ENCODE results near the gene ARIH2.

Gene ARIH2

DNA sequence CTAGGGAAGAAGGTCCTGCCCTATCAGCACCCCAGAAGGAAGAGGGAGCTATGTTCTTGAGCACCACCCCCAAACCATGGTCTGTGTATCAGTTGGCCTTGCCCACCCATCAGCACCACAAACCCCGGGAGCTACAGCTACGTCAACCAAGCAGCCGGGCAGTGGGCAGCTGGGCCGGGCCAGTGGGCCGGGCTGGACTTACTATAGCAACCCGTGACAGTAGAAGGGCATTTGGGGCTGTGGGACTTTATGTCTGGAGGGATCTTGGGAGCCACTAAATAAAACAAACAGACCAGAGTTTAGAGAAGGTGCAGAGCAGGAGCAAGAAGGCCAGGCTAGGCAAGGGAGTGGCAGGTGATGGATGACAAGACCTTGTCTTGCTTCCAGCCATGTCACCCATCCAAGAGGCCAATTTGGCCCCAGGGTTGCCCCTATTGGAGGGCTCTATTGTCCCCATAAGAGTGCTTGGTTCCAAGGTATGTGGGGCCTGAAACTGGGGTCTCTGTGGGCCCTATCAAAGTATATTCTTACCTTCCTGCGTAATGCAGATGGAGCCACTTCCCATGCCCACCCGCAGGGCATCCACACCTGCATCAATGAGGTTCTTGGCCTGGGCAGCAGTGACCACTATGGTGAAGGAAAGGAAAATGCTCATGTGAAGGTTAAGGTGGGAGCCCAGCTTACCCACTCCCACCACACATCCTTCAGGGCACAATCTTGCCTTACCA lies 107.3 kb downstream of the ARIH2 start:
- Mint-ChIP-seq H3K4me3 (peak overlapping the region; percentile 72), H3K9me3 (no peaks in the 10 kb centered on the region), H3K4me1 (peaks cover 59% of the 10 kb centered on the region), H3K27ac (peak overlapping the region; percentile 89), H3K27me3 (no peaks in the 10 kb centered on the region), H3K36me3 (peaks cover 24% of the 10 kb centered on the region)

DNA sequence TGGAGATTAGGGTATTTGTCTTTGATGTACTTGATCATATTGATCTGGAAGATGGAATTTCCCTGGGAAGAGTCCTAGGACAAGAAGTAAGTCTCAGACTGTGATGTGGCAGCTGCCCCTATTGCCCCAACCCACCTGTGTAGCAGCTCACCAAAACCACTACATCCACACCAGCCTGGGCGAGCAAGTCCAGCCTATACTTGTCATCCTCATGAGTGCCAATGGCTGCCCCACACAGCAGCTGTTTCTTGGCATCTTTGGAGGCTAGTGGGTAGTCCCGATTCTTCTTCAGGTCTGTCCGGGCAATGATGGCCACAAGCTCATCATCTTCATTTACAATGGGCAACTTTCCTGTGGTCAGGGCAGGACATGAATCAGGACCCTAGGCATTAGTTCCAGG lies 107.9 kb downstream of the ARIH2 start:
- H3K27me3 Mint-ChIP-seq: no peaks in the 10 kb centered on the region
- H3K4me3 Mint-ChIP-seq: peak overlapping the region; percentile 26
- peaks cover 55% of the 10 kb centered on the region for H3K4me1 Mint-ChIP-seq
- no peaks in the 10 kb centered on the region for H3K9me3 Mint-ChIP-seq
- peak overlapping the region; percentile 35 for H3K27ac Mint-ChIP-seq
- H3K36me3 Mint-ChIP-seq: peaks cover 25% of the 10 kb centered on the region

GRCh38 chr3:49027634-49028033 lies 109.0 kb downstream of the ARIH2 start:
- Mint-ChIP-seq H3K27ac (peak overlapping the region; percentile 97), H3K9me3 (no peaks in the 10 kb centered on the region), H3K36me3 (peaks cover 24% of the 10 kb centered on the region), H3K4me1 (peaks cover 55% of the 10 kb centered on the region), H3K27me3 (no peaks in the 10 kb centered on the region), H3K4me3 (peak overlapping the region; percentile 98)

DNA sequence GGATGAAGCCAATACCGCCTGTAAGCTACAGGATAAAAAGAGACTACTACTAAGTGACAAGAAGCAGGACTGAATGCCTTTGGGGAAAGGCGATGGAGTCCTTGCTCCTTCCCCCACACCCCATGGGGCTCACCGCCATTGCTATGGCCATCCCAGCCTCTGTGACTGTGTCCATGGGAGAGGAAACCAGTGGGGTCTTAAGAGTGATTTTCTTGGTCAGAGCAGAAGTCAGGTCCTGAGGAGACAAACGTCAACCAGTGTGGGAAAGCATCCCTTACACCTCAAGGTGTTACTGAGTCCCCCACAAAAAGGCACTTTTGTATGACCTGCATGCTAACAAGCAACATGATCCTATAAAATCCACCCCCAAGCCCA lies 109.6 kb downstream of the ARIH2 start:
- Mint-ChIP-seq H3K4me1 (peaks cover 51% of the 10 kb centered on the region), H3K9me3 (no peaks in the 10 kb centered on the region)

GRCh38 chr3:49028673-49029562 lies 110.3 kb downstream of the ARIH2 start, which contains the start of gene IMPDH2:
Gene IMPDH2 (minus strand): TSS chr3:49029398. CDS start chr3:49029350, 48 bp downstream.
- peaks cover 47% of the 10 kb centered on the region for H3K4me1 Mint-ChIP-seq

More for the DNA sequence above, 109.6 kb downstream of the ARIH2 start:
- Mint-ChIP-seq H3K4me3 (peak overlapping the region; percentile 98), H3K27me3 (no peaks in the 10 kb centered on the region), H3K36me3 (peaks cover 22% of the 10 kb centered on the region), H3K27ac (peak overlapping the region; percentile 97)

DNA sequence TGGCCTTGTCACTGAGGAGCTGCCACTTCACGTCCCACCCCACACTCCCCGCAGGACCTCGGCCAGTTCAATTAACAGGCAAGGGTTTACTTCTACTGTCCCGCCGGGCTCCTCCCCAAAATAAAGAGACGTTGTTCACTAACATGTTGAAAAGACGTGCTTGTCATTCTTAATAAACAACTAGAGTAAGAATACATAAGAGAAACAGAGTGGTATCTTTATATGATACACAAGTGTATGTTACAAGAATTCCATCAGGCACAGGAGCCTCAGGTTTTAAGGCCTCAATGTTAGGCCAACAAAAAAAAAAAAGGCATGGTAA lies 110.9 kb downstream of the ARIH2 start:
- H3K9me3 Mint-ChIP-seq: no peaks in the 10 kb centered on the region
- peaks cover 41% of the 10 kb centered on the region for H3K4me1 Mint-ChIP-seq
- H3K36me3 Mint-ChIP-seq: peaks cover 22% of the 10 kb centered on the region

More at GRCh38 chr3:49028673-49029562, 110.3 kb downstream of the ARIH2 start, which contains the start of gene IMPDH2:
- H3K36me3 Mint-ChIP-seq: peaks cover 22% of the 10 kb centered on the region
- peak within 1 kb of the TSS; percentile 98 for H3K4me3 Mint-ChIP-seq
- no peaks in the 10 kb centered on the region for H3K9me3 Mint-ChIP-seq
- no peaks in the 10 kb centered on the region for H3K27me3 Mint-ChIP-seq
- H3K27ac Mint-ChIP-seq: peak within 1 kb of the TSS; percentile 97

GRCh38 chr3:49030321-49030720 lies 111.7 kb downstream of the ARIH2 start:
- Mint-ChIP-seq H3K27me3 (no peaks in the 10 kb centered on the region), H3K27ac (no peak overlapping the region), H3K4me3 (no peak overlapping the region), H3K9me3 (no peaks in the 10 kb centered on the region), H3K36me3 (peaks cover 22% of the 10 kb centered on the region), H3K4me1 (peaks cover 33% of the 10 kb centered on the region)

More for the DNA sequence above, 110.9 kb downstream of the ARIH2 start:
- Mint-ChIP-seq H3K27ac (peak overlapping the region; percentile 97), H3K27me3 (no peaks in the 10 kb centered on the region), H3K4me3 (peak overlapping the region; percentile 98)

- Mint-ChIP-seq H3K4me3 (no peak overlapping the region), H3K27me3 (no peaks in the 10 kb centered on the region), H3K36me3 (peaks cover 13% of the 10 kb centered on the region), H3K27ac (peak overlapping the region; percentile 3), H3K4me1 (peaks cover 18% of the 10 kb centered on the region), H3K9me3 (no peaks in the 10 kb centered on the region)
These were observed 114.1 kb downstream of the ARIH2 start for GRCh38 chr3:49032646-49033304.

GRCh38 chr3:49034650-49035049 lies 116.0 kb downstream of the ARIH2 start:
- no peaks in the 10 kb centered on the region for H3K9me3 Mint-ChIP-seq
- H3K4me3 Mint-ChIP-seq: no peak overlapping the region
- H3K36me3 Mint-ChIP-seq: peaks cover 5% of the 10 kb centered on the region
- H3K4me1 Mint-ChIP-seq: peaks cover 2% of the 10 kb centered on the region
- peak overlapping the region; percentile 23 for H3K27ac Mint-ChIP-seq
- H3K27me3 Mint-ChIP-seq: no peaks in the 10 kb centered on the region

- Mint-ChIP-seq H3K4me3 (no peak overlapping the region), H3K4me1 (no peaks in the 10 kb centered on the region), H3K27ac (peak overlapping the region; percentile 41), H3K27me3 (no peaks in the 10 kb centered on the region), H3K36me3 (peaks cover 5% of the 10 kb centered on the region), H3K9me3 (no peaks in the 10 kb centered on the region)
These were observed 116.6 kb downstream of the ARIH2 start for GRCh38 chr3:49035281-49035680.
